ENCODE data around the gene PLCD4.

DNA sequence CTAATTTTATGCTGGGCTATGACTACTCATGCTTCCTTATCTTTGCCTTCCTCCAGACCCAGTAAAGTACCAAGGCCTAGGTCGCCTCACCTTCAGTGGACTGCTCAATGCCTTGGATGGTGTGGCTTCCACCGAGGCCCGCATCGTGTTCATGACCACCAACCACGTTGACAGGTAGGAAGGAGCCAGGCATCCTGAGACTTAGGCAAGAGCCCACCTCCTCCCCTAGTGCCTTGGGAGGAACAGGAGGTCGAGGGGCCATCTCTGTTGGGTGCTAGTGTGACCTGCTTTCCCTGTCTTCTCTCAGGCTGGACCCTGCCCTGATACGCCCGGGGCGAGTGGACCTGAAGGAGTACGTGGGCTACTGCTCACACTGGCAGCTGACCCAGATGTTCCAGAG, 55.1 kb downstream of the PLCD4 start:
- TF ChIP-seq, protein P1, sequence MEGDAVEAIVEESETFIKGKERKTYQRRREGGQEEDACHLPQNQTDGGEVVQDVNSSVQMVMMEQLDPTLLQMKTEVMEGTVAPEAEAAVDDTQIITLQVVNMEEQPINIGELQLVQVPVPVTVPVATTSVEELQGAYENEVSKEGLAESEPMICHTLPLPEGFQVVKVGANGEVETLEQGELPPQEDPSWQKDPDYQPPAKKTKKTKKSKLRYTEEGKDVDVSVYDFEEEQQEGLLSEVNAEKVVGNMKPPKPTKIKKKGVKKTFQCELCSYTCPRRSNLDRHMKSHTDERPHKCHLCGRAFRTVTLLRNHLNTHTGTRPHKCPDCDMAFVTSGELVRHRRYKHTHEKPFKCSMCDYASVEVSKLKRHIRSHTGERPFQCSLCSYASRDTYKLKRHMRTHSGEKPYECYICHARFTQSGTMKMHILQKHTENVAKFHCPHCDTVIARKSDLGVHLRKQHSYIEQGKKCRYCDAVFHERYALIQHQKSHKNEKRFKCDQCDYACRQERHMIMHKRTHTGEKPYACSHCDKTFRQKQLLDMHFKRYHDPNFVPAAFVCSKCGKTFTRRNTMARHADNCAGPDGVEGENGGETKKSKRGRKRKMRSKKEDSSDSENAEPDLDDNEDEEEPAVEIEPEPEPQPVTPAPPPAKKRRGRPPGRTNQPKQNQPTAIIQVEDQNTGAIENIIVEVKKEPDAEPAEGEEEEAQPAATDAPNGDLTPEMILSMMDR (IDR thresholded peaks at IDR 0.05; ENCODE audit: insufficient read depth, low read length, poor library complexity, severe bottlenecking), result no peak
- no peak for TF ChIP-seq EZH2phosphoT487 (conservative IDR thresholded peaks at IDR 0.05; ENCODE audit: low read length)

All from SU-DHL-6 (cell line).